A549 (cell line): ENCODE results near the gene ADD1. TPM values are rescaled to one million over a fixed set of nuclear protein-coding genes. Genes with fewer than 3 reads are reported as not detected.

ENCODE experiments used
- ATAC-seq, 2 experiments: fragments of 200-7000 bp in 1 of 2; fragments of >200 bp in 1 of 2; cut with Nextera tagmentation in 1 of 2; cut with Tn5 transposase in 1 of 2; 3 replicates each; pipeline versions ENCODE4 v1.8.0 to v1.9.1; 2018 to 2020; ENCODE audit warnings: mild to moderate bottlenecking in 1 of 2, moderate library complexity in 1 of 2
- CTCF ChIA-PET: fragments of 300-600 bp; sonication (Branson Sonifier 250); formaldehyde crosslinking; extraction: SDS; loops from one replicate; lab custom pipeline; 2021; ENCODE audit warnings: antibody characterized with exemption, inconsistent platforms; lab: Yijun Ruan, JAX
- POLR2A ChIA-PET: fragments of 350-600 bp; formaldehyde crosslinking; extraction: SDS; loops from one replicate; lab custom pipeline; 2021; ENCODE audit warnings: antibody characterized with exemption, inconsistent platforms; lab: Yijun Ruan, JAX
- DNase-seq, 2 experiments: peaks; one replicate each; pipeline versions ENCODE4 v3.0.0 to v3.0.0-alpha.2; 2011 to 2016; ENCODE audit warnings: low read depth in 1 of 2, low spot score in 1 of 2
- FAIRE-seq: peaks from 2 replicates; lab custom pipeline; 2011; peaks lifted over from hg19 to GRCh38; lab: Jason Lieb, UNC
- H3K27ac ChIP-seq, 2 experiments: fragments of >200 bp; sonication (Bioruptor Twin); formaldehyde crosslinking; 3 replicates each; pipeline ENCODE4 v1.5.1; 2016 to 2017
- H3K4me1 ChIP-seq: fragments of >200 bp; sonication (Bioruptor Twin); formaldehyde crosslinking; 3 replicates; pipeline ENCODE4 v1.6.1; 2016
- H3K4me2 ChIP-seq: fragments of >200 bp; sonication (Bioruptor Twin); formaldehyde crosslinking; 3 replicates; pipeline ENCODE4 v1.6.1; 2016
- H3K4me3 ChIP-seq: fragments of >200 bp; sonication (Bioruptor Twin); formaldehyde crosslinking; 3 replicates; pipeline ENCODE4 v1.5.1; 2016
- H3K9me3 ChIP-seq: fragments of >200 bp; sonication (Bioruptor Twin); formaldehyde crosslinking; 3 replicates; pipeline ENCODE4 v1.6.1; 2016
- ATOH8 ChIP-seq: fragments of 250-450 bp; sonication (Bioruptor Pico); IDR thresholded peaks from 2 replicates; pipeline ENCODE4 v1.5.0; 2020; ENCODE audit warnings: low read depth, mild to moderate bottlenecking, moderate library complexity
- CBX2 ChIP-seq: fragments of 200-600 bp; sonication (generic); IDR thresholded peaks from 2 replicates; pipeline ENCODE4 v1.6.1; 2016; ENCODE audit warnings: low read depth, mild to moderate bottlenecking, borderline replicate concordance
- CHD4 ChIP-seq: fragments of 200-600 bp; sonication (generic); IDR thresholded peaks from 2 replicates; pipeline ENCODE4 v1.6.1; 2016; ENCODE audit warnings: antibody characterized with exemption, mild to moderate bottlenecking, borderline replicate concordance
- EHMT2 ChIP-seq: fragments of 200-600 bp; sonication (generic); IDR thresholded peaks from 2 replicates; pipeline ENCODE4 v1.6.1; 2016; ENCODE audit warnings: antibody characterized with exemption, low read depth, mild to moderate bottlenecking, moderate library complexity
- ESRRA ChIP-seq: fragments of 150-350 bp; IDR thresholded peaks from 2 replicates; pipeline ENCODE4 v1.6.1; 2014; ENCODE audit warnings: mild to moderate bottlenecking, low read length, borderline replicate concordance
- HDAC2 ChIP-seq: fragments of 200-600 bp; sonication (generic); IDR thresholded peaks from 2 replicates; pipeline ENCODE4 v1.6.1; 2016
- HEYL ChIP-seq: fragments of 250-450 bp; sonication (Bioruptor Pico); IDR thresholded peaks from 2 replicates; pipeline ENCODE4 v1.8.0; 2021; ENCODE audit warnings: mild to moderate bottlenecking, moderate library complexity
- HOXA7 ChIP-seq: fragments of 250-450 bp; sonication (Bioruptor Pico); IDR thresholded peaks from 2 replicates; pipeline ENCODE4 v1.5.0; 2020; ENCODE audit warnings: mild to moderate bottlenecking, moderate library complexity
- KDM5A ChIP-seq: fragments of 200-600 bp; sonication (generic); IDR thresholded peaks from 2 replicates; pipeline ENCODE4 v1.6.1; 2016; ENCODE audit warnings: antibody characterized with exemption, mild to moderate bottlenecking
- MAFK ChIP-seq: fragments of 450-650 bp; IDR thresholded peaks from 2 replicates; pipeline ENCODE4 v1.6.1; 2014; ENCODE audit not compliant: partially characterized antibody
- POLR2AphosphoS2 ChIP-seq: conservative IDR thresholded peaks from 2 replicates; pipeline ENCODE4 v1.6.1; 2012; ENCODE audit warnings: low read length, improper control_type of control experiment, inconsistent platforms
- TFCP2L1 ChIP-seq: fragments of 250-450 bp; sonication (Bioruptor Pico); IDR thresholded peaks from 2 replicates; pipeline ENCODE4 v1.5.0; 2021; ENCODE audit warnings: mild to moderate bottlenecking
- ZFP36 ChIP-seq: fragments of 450-650 bp; IDR thresholded peaks from 2 replicates; pipeline ENCODE4 v1.6.1; 2014; ENCODE audit warnings: borderline replicate concordance; ENCODE audit not compliant: partially characterized antibody
- WGBS: methylation state at CpG from one replicate; pipeline ENCODE4 v1.1.6; 2017; ENCODE audit errors: missing lambda C conversion rate; 5-methylcytosine and 5-hydroxymethylcytosine counted together
- polyA plus RNA-seq, 4 experiments: library from polyadenylated mRNA; depleted of rRNA in 3 of 4; stranded (reverse); fragments of >200 nt; fragmentation: RNase III in 1 of 4; extraction: RNeasy Plus Mini Kit Qiagen cat#74134 plus additional on column Dnase treatment in 1 of 4; gene quantifications; 2 replicates in 3 of 4; 3 replicates in 1 of 4; pipeline ENCODE4 v1.2.3, GENCODE V29; 2011 to 2017
- TF ChIP-seq, protein P1 (sequence below): fragments of >200 bp; sonication (Bioruptor Twin); formaldehyde crosslinking; IDR thresholded peaks from 3 replicates; pipeline ENCODE4 v1.5.1; 2016
- TF ChIP-seq, protein P2 (sequence below): IDR thresholded peaks from 2 replicates; pipeline ENCODE4 v1.6.1; 2012
- TF ChIP-seq, protein P3 (sequence below): fragments of >200 bp; sonication (Bioruptor Twin); formaldehyde crosslinking; IDR thresholded peaks from 3 replicates; pipeline ENCODE4 v1.6.1; 2016

The ADD1 gene
- polyA plus RNA-seq, 2 of the 4 experiments (the other 2 are of a cell fraction) = 59.7 to 60.3 TPM

GRCh38 chr4:2939383-2940243 is 96.0 kb downstream of the ADD1 start:
- WGBS = 91% methylated on average over 19 of the region's 30 CpGs
- TF ChIP-seq HEYL (CRISPR knock-in tag) = no peak
- TF ChIP-seq ZFP36 = no peak
- TF ChIP-seq, protein P1, sequence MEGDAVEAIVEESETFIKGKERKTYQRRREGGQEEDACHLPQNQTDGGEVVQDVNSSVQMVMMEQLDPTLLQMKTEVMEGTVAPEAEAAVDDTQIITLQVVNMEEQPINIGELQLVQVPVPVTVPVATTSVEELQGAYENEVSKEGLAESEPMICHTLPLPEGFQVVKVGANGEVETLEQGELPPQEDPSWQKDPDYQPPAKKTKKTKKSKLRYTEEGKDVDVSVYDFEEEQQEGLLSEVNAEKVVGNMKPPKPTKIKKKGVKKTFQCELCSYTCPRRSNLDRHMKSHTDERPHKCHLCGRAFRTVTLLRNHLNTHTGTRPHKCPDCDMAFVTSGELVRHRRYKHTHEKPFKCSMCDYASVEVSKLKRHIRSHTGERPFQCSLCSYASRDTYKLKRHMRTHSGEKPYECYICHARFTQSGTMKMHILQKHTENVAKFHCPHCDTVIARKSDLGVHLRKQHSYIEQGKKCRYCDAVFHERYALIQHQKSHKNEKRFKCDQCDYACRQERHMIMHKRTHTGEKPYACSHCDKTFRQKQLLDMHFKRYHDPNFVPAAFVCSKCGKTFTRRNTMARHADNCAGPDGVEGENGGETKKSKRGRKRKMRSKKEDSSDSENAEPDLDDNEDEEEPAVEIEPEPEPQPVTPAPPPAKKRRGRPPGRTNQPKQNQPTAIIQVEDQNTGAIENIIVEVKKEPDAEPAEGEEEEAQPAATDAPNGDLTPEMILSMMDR = no peak
- TF ChIP-seq, protein P2, sequence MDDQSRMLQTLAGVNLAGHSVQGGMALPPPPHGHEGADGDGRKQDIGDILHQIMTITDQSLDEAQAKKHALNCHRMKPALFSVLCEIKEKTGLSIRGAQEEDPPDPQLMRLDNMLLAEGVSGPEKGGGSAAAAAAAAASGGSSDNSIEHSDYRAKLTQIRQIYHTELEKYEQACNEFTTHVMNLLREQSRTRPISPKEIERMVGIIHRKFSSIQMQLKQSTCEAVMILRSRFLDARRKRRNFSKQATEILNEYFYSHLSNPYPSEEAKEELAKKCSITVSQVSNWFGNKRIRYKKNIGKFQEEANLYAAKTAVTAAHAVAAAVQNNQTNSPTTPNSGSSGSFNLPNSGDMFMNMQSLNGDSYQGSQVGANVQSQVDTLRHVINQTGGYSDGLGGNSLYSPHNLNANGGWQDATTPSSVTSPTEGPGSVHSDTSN = no peak
- TF ChIP-seq TFCP2L1 (CRISPR knock-in tag) = no peak
- TF ChIP-seq CHD4 = no peak
- no peak for TF ChIP-seq HDAC2
- TF ChIP-seq HOXA7 (CRISPR knock-in tag) = no peak
- TF ChIP-seq POLR2AphosphoS2 = no peak
- TF ChIP-seq, all 56 proteins: peak for 0

DNA sequence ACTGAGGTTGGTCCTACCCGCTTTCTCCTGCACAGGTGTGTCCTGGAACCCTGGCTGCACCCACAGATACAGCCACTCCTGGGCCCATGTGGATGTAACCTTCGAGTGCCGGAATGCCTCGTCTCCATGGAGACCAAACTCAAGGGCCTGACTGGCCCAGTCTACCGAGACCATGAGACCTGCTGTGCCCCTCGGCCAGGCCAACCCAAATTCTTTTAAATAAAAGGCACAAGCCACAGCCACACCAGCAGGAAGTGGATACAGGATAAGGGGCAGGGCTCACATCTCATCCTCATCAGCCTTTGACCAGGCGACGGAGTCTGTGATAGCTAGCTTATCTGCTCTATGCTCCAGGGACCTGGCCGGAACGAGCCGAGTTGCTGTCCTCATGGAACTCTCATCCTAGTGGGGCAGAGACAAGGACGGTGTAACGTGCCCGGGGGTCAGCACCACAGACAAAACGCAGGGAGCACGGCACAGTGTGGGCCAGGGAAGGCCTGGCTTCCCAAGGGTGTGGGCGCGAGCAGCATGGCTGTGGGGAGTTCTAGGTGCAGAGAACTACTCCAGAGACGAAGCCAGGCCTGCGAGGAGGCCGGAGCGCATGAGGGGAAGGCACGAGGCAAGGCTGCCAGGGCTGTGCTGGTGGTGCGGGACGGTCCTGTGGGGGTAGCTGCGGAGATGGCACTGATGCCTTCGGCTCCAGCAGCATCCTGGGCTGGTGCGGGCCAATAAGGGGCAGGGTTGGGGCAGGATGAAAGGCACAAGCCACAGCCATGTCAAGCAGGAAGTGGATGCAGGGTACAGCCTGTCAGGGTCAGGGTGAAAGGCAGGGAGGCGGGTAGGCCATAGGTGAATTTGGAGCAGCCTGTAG is 96.9 kb downstream of the ADD1 start:
- WGBS = 93% methylated on average over 20 of the region's 29 CpGs
- Histone ChIP-seq H3K9me3 (no peaks in the 10 kb centered on the region), H3K4me2 (no peak overlapping the region), H3K4me3 (no peak overlapping the region), H3K4me1 (peaks cover 22% of the 10 kb centered on the region), H3K27ac (no peak overlapping the region)
- FAIRE-seq (no peak), ATAC-seq (no peak), DNase-seq (no peak)
- ChIA-PET CTCF (interaction anchor here (0.7 to 1.1 kb wide), 2 partner anchors 13 to 125 kb away, joined by 3 to 5 read pairs; no protein-coding TSS in a partner anchor), POLR2A (no interaction called here)
- TF ChIP-seq, protein P3, sequence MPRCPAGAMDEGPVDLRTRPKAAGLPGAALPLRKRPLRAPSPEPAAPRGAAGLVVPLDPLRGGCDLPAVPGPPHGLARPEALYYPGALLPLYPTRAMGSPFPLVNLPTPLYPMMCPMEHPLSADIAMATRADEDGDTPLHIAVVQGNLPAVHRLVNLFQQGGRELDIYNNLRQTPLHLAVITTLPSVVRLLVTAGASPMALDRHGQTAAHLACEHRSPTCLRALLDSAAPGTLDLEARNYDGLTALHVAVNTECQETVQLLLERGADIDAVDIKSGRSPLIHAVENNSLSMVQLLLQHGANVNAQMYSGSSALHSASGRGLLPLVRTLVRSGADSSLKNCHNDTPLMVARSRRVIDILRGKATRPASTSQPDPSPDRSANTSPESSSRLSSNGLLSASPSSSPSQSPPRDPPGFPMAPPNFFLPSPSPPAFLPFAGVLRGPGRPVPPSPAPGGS = no peak
- TF ChIP-seq KDM5A (no peak), ESRRA (no peak), MAFK (no peak), EHMT2 (no peak), ATOH8 (CRISPR knock-in tag) (no peak), CBX2 (no peak)

More at GRCh38 chr4:2939383-2940243, 96.0 kb downstream of the ADD1 start:
- CTCF ChIA-PET = interaction anchor here (0.8 to 1.5 kb wide), 4 partner anchors 10 to 175 kb away, joined by 3 to 4 read pairs (median 3); no protein-coding TSS in a partner anchor
- no peak for ATAC-seq
- no peak overlapping the region for H3K4me2 ChIP-seq
- POLR2A ChIA-PET = no interaction called here
- no peak overlapping the region for H3K27ac ChIP-seq
- H3K9me3 ChIP-seq = no peaks in the 10 kb centered on the region
- no peak overlapping the region for H3K4me3 ChIP-seq
- no peak for FAIRE-seq
- no peak for DNase-seq
- peaks cover 22% of the 10 kb centered on the region for H3K4me1 ChIP-seq
